Neural progenitor cell (in vitro differentiated cells): ENCODE measurements around the gene IFT81. TPM values are rescaled to one million over a fixed set of nuclear protein-coding genes. Genes with fewer than 3 reads are reported as not detected.

Experiments used
- DNase-seq: peaks from one replicate; pipeline ENCODE4 v3.0.0-alpha.2; 2016; ENCODE audit warnings: low spot score
- H2AFZ ChIP-seq: fragments of 200-600 bp; sonication (generic); replicated peaks from 2 replicates; pipeline ENCODE4 v1.6.1; 2016; ENCODE audit warnings: antibody characterized with exemption
- H3F3A ChIP-seq: fragments of 200-600 bp; sonication (generic); 2 replicates; pipeline ENCODE4 v1.6.1; 2016; ENCODE audit warnings: antibody characterized with exemption, low read depth
- H3K27ac ChIP-seq: fragments of 200-600 bp; sonication (generic); 2 replicates; pipeline ENCODE4 v1.5.1; 2016; ENCODE audit warnings: mild to moderate bottlenecking
- H3K27me3 ChIP-seq: fragments of 200-600 bp; sonication (generic); 2 replicates; pipeline ENCODE4 v1.6.1; 2016; ENCODE audit warnings: mild to moderate bottlenecking, moderate library complexity
- H3K36me3 ChIP-seq: fragments of 200-600 bp; sonication (generic); 2 replicates; pipeline ENCODE4 v1.5.1; 2016
- H3K4me1 ChIP-seq: fragments of 200-600 bp; sonication (generic); 2 replicates; pipeline ENCODE4 v1.6.1; 2016; ENCODE audit warnings: mixed run types
- H3K4me2 ChIP-seq: fragments of 200-600 bp; sonication (generic); 2 replicates; pipeline ENCODE4 v1.6.1; 2016
- H3K4me3 ChIP-seq: fragments of 200-600 bp; sonication (generic); 2 replicates; pipeline ENCODE4 v1.5.1; 2016
- H3K79me2 ChIP-seq: fragments of 200-600 bp; sonication (generic); 2 replicates; pipeline ENCODE4 v1.6.1; 2016; ENCODE audit warnings: low read depth
- H3K9ac ChIP-seq: fragments of 200-600 bp; sonication (generic); 2 replicates; pipeline ENCODE4 v1.6.1; 2016
- H3K9me3 ChIP-seq: fragments of 200-600 bp; sonication (generic); 2 replicates; pipeline ENCODE4 v1.5.1; 2016; ENCODE audit warnings: low read depth
- H4K20me1 ChIP-seq: fragments of 200-600 bp; sonication (generic); 2 replicates; pipeline ENCODE4 v1.6.1; 2016; ENCODE audit warnings: low read depth
- H3K27ac Mint-ChIP-seq: 3 replicates; pipeline ENCODE4 v1.8.0; 2021; ENCODE audit warnings: mixed read lengths
- H3K27me3 Mint-ChIP-seq: 2 replicates; pipeline ENCODE4 v1.8.0; 2022; ENCODE audit warnings: low read depth, mild to moderate bottlenecking, inconsistent platforms, moderate library complexity, mixed read lengths; ENCODE audit not compliant: insufficient read depth
- H3K36me3 Mint-ChIP-seq: 3 replicates; pipeline ENCODE4 v1.8.0; 2021; ENCODE audit warnings: mixed read lengths
- H3K4me1 Mint-ChIP-seq: 3 replicates; pipeline ENCODE4 v1.8.0; 2021; ENCODE audit warnings: mixed read lengths
- H3K4me3 Mint-ChIP-seq: 3 replicates; pipeline ENCODE4 v1.8.0; 2021; ENCODE audit warnings: mild to moderate bottlenecking, moderate library complexity, mixed read lengths
- H3K9me3 Mint-ChIP-seq: 3 replicates; pipeline ENCODE4 v1.8.0; 2020; ENCODE audit warnings: mixed read lengths
- EZH2 ChIP-seq: fragments of 200-600 bp; sonication (generic); IDR thresholded peaks from 2 replicates; pipeline ENCODE4 v1.6.1; 2017; ENCODE audit warnings: antibody characterized with exemption, mild to moderate bottlenecking, moderate library complexity
- EZH2phosphoT487 ChIP-seq: fragments of 200-600 bp; sonication (generic); IDR thresholded peaks from 2 replicates; pipeline ENCODE4 v1.6.1; 2017; ENCODE audit warnings: antibody characterized with exemption
- total RNA-seq: library from RNA; depleted of rRNA; stranded (reverse); fragments of >200 nt; gene quantifications from 2 replicates; pipeline ENCODE4 v1.2.3, GENCODE V29; 2015; ENCODE audit warnings: low replicate concordance
- TF ChIP-seq, protein P1 (sequence below): fragments of 200-600 bp; sonication (generic); IDR thresholded peaks from 2 replicates; pipeline ENCODE4 v1.5.1; 2017; ENCODE audit warnings: antibody characterized with exemption, mild to moderate bottlenecking

Gene IFT81, protein sequence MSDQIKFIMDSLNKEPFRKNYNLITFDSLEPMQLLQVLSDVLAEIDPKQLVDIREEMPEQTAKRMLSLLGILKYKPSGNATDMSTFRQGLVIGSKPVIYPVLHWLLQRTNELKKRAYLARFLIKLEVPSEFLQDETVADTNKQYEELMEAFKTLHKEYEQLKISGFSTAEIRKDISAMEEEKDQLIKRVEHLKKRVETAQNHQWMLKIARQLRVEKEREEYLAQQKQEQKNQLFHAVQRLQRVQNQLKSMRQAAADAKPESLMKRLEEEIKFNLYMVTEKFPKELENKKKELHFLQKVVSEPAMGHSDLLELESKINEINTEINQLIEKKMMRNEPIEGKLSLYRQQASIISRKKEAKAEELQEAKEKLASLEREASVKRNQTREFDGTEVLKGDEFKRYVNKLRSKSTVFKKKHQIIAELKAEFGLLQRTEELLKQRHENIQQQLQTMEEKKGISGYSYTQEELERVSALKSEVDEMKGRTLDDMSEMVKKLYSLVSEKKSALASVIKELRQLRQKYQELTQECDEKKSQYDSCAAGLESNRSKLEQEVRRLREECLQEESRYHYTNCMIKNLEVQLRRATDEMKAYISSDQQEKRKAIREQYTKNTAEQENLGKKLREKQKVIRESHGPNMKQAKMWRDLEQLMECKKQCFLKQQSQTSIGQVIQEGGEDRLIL
- 52.7 and 73.8 TPM in 2 replicates for total RNA-seq

DNA sequence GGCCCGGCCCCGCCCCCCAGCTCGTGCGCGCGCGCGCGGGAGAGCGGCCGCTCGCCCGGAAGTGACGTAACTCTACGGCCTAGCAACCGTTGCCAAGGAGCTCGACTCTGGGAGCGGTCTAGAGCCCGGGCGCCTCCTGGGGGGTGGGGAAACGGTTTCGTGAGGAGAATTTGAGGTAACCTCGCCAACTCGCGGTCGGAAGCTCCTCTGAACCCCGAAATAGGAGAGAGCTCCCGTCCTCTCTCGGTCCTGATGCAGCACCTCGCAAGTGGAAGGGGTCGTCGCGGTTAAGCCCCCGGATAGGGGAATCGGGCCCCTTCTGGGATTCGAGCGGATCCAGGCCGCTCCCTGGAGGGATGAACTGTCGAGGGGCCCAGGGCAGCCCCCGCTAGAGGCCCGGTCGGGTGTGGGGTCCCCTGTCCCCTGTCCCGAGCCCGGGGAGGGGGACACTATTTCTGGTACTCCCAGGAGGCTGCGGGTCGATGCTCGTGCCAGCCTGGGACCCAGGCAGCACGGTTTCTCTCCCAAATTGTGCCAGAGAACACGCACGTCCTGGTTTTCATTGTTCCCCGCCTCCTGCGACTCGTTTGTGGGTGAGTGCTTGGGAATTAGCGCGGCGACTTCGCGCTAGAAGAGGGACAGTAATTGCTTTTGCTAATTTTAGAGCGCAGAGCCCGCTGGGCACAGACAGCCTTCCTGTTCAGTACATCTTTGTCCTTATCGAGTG is at the start of gene IFT81:
Gene IFT81 (plus strand): TSS at position 89 of the 727 bp plus-strand sequence. CDS start 3,024 bp downstream, outside the sequence.
- Histone ChIP-seq H3K4me1 (peaks cover 21% of the 10 kb centered on the region), H4K20me1 (peaks cover 3% of the 10 kb centered on the region), H3K27ac (peak within 1 kb of the TSS; percentile 79), H3K79me2 (peaks cover 32% of the 10 kb centered on the region), H3K4me3 (peak within 1 kb of the TSS; percentile 92), H2AFZ (peak within 1 kb of the TSS; percentile 94), H3K36me3 (peaks cover 13% of the 10 kb centered on the region), H3K9ac (peak within 1 kb of the TSS; percentile 80), H3K27me3 (peaks cover 7% of the 10 kb centered on the region), H3K4me2 (peak within 1 kb of the TSS; percentile 85), H3K9me3 (no peaks in the 10 kb centered on the region), H3F3A (peaks cover 13% of the 10 kb centered on the region)
- H3K36me3 Mint-ChIP-seq = peaks cover 15% of the 10 kb centered on the region
- TF ChIP-seq EZH2 (no peak), EZH2phosphoT487 (no peak)
- TF ChIP-seq, protein P1, sequence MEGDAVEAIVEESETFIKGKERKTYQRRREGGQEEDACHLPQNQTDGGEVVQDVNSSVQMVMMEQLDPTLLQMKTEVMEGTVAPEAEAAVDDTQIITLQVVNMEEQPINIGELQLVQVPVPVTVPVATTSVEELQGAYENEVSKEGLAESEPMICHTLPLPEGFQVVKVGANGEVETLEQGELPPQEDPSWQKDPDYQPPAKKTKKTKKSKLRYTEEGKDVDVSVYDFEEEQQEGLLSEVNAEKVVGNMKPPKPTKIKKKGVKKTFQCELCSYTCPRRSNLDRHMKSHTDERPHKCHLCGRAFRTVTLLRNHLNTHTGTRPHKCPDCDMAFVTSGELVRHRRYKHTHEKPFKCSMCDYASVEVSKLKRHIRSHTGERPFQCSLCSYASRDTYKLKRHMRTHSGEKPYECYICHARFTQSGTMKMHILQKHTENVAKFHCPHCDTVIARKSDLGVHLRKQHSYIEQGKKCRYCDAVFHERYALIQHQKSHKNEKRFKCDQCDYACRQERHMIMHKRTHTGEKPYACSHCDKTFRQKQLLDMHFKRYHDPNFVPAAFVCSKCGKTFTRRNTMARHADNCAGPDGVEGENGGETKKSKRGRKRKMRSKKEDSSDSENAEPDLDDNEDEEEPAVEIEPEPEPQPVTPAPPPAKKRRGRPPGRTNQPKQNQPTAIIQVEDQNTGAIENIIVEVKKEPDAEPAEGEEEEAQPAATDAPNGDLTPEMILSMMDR = no peak
- H3K4me1 Mint-ChIP-seq = peaks cover 23% of the 10 kb centered on the region
- peak; percentile 98 for DNase-seq
- peaks cover 8% of the 10 kb centered on the region for H3K27me3 Mint-ChIP-seq
- H3K4me3 Mint-ChIP-seq = peak within 1 kb of the TSS; percentile 98
- H3K9me3 Mint-ChIP-seq = no peaks in the 10 kb centered on the region
- H3K27ac Mint-ChIP-seq = peak within 1 kb of the TSS; percentile 97

DNA sequence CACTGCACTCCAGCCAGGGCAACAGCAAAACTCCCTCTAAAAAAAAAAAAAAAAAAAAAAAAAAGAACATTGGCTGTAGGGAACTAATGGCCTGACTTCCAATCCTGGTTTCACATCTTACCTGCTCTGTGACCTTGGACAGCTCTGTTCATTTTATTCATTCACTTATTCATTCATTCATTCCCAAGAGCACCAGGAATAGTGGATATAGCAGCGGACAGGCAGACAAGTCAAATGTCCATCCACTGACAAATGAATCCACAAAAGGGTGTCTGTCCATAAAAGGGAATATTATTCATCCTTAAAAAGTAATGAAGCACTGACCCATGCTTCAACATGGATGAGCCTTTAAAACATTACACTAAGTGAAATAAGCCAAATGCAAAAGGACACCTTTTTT is 48.3 kb upstream of the IFT81 start:
- no peaks in the 10 kb centered on the region for H3K9me3 Mint-ChIP-seq
- H3F3A ChIP-seq = no peaks in the 10 kb centered on the region
- no peak overlapping the region for H3K4me3 Mint-ChIP-seq
- TF ChIP-seq EZH2phosphoT487 (no peak), EZH2 (no peak)
- TF ChIP-seq, protein P1 = no peak
- H3K4me3 ChIP-seq = no peak overlapping the region
- DNase-seq = no peak
- H3K4me1 ChIP-seq = no peaks in the 10 kb centered on the region
- no peak overlapping the region for H2AFZ ChIP-seq
- H3K36me3 ChIP-seq = no peaks in the 10 kb centered on the region
- H3K27me3 ChIP-seq = no peaks in the 10 kb centered on the region
- no peaks in the 10 kb centered on the region for H3K9me3 ChIP-seq
- H3K4me2 ChIP-seq = no peak overlapping the region
- H3K36me3 Mint-ChIP-seq = no peaks in the 10 kb centered on the region
- H3K9ac ChIP-seq = no peak overlapping the region
- no peak overlapping the region for H3K27ac Mint-ChIP-seq
- H3K79me2 ChIP-seq = no peaks in the 10 kb centered on the region
- H3K27ac ChIP-seq = no peak overlapping the region
- no peaks in the 10 kb centered on the region for H4K20me1 ChIP-seq
- H3K27me3 Mint-ChIP-seq = peaks cover 2% of the 10 kb centered on the region
- H3K4me1 Mint-ChIP-seq = no peaks in the 10 kb centered on the region

DNA sequence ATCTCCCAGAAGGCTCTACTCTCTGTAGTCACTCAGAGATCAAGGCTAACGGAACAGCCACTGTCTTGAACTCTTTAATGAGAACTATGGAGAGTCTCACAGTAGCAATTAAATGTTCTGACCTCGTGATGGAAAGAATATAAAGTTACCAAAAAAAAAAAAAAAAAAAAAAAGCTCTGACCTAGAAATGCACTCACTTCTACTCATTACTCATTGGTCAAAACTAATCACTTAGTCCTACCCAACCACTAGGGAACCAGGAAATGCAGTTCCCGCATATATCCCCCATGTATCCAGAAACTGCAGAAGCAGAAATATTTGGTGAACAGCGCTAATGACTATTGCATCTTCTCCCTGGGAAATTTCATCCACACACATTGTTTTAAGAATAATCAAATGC is 46.4 kb upstream of the IFT81 start:
- H3K4me2 ChIP-seq = no peak overlapping the region
- H3K79me2 ChIP-seq = no peaks in the 10 kb centered on the region
- no peak overlapping the region for H3K9ac ChIP-seq
- DNase-seq = no peak
- H3K4me3 ChIP-seq = no peak overlapping the region
- no peaks in the 10 kb centered on the region for H3K4me1 ChIP-seq
- Mint-ChIP-seq H3K27me3 (peaks cover 2% of the 10 kb centered on the region), H3K9me3 (no peaks in the 10 kb centered on the region), H3K4me3 (no peak overlapping the region), H3K27ac (no peak overlapping the region), H3K36me3 (no peaks in the 10 kb centered on the region), H3K4me1 (no peaks in the 10 kb centered on the region)
- H4K20me1 ChIP-seq = no peaks in the 10 kb centered on the region
- no peak overlapping the region for H3K27ac ChIP-seq
- H2AFZ ChIP-seq = no peak overlapping the region
- H3K9me3 ChIP-seq = no peaks in the 10 kb centered on the region
- no peaks in the 10 kb centered on the region for H3F3A ChIP-seq
- TF ChIP-seq EZH2phosphoT487 (no peak), EZH2 (no peak)
- TF ChIP-seq, protein P1 = no peak
- no peaks in the 10 kb centered on the region for H3K27me3 ChIP-seq
- no peaks in the 10 kb centered on the region for H3K36me3 ChIP-seq
